HG02938 (cell line): Measurements from ENCODE around the gene AAK1.
"Not testable (repeated sequence)": the region's sequence is repeated elsewhere in the genome, so short reads cannot be mapped to it uniquely, and the experiment has no call there.

Experiments used
- ATAC-seq: cut with Tn5 transposase; IDR thresholded peaks from one replicate; pipeline ENCODE4 v1.9.1; 2021; ENCODE audit warnings: mild to moderate bottlenecking, moderate library complexity; ENCODE audit not compliant: unreplicated experiment

Gene AAK1

DNA sequence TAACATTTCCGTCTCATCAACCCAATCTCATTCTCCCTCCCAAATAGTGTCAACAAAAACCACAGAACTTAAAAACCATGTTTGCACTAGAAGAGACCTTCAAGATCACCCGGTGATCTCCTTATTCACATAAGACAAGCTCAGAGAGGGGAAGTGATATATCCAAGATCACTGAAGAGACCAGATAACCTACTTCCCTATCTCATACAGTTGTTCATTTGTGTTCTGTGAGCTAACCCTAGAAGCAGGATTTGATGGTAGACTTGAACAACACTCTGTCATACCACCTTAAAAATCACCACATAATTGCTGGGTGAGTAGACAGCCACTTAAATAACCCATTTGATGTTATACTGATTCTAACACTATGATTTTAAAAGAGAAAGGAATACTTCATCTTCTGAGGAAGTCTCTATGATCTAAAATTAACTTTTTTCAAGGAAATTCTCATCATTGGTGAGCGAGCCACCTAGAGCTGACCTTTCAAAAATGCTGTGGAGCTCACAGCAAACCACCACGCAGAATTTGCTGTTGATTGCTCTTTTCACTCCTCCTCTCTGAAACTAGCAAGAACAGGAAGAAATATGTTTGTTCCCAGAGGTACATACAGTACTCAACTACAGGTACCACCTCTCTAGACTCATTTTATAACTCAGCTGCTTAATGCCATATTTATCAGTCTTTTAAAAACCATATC is 15.1 kb downstream of the AAK1 start:
- no peak for ATAC-seq

GRCh38 chr2:69625078-69625795 is 18.3 kb downstream of the AAK1 start:
- ATAC-seq: no peak

GRCh38 chr2:69624611-69625010 is 18.9 kb downstream of the AAK1 start:
- ATAC-seq: no peak

DNA sequence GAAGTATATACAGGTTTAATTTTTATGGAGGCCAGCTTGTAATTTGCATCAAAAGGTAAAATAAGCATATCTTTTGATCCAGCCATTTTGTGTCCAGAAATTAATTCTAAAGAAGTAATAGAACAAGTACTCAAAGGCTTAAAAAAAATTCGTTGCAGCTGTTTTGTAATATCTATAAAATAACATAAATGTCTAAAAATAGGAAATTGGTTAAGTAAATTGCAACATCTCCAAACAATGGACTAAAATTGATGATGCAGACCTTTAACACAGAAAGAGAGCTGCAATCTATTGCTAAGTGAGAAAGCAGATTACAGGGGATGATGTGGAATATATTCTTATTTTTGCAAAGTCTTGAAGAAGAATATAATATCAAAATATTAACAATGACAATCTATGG is 19.4 kb downstream of the AAK1 start:
- ATAC-seq: no peak

DNA sequence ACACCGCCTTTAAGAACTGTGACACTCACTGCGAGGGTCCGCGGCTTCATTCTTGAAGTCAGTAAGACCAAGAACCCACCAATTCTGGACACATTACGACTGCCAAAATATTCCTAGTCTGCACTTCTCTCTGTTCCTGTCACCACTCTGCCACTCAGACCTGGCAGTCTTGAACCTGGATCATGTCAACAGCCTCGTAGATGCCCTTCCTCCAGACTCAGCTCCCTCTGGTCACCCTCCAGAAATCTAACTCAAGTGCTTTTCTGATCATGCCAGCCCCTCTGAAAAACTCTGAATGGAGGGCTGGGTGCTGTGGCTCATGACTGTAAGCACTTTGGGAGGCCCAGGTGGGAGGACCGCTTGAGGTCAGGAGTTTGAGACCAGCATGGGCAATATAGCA is 20.3 kb downstream of the AAK1 start:
- ATAC-seq: no peak

- not testable (repeated sequence) for ATAC-seq
Observed at GRCh38 chr2:69622805-69623204, 20.7 kb downstream of the AAK1 start.

DNA sequence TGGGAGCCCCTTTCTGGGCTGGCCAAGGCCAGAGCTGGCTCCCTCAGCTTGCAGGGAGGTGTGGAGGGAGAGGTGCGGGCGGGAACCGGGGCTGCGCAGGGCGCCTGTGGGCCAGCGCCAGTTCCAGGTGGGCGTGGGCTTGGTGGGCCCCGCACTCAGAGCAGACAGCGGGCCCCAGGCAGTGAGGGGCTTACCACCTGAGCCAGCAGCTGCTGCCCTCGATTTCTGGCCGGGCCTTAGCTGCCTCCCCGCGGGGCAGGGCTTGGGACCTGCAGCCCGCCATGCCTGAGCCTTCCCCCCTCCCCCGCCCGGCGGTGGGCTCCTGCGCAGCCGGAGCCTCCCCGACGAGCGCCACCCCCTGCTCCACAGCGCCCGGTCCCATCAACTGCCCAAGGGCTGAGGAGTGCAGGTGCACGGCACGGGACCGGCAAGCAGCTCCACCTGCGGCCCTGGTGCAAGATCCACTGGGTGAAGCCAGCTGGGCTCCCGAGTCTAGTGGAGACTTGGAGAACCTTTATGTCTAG is 21.5 kb downstream of the AAK1 start:
- ATAC-seq: not testable (repeated sequence)

GRCh38 chr2:69621440-69621839 is 22.1 kb downstream of the AAK1 start:
- ATAC-seq: no peak

- ATAC-seq: no peak
Observed at GRCh38 chr2:69620870-69621269, 22.7 kb downstream of the AAK1 start.

DNA sequence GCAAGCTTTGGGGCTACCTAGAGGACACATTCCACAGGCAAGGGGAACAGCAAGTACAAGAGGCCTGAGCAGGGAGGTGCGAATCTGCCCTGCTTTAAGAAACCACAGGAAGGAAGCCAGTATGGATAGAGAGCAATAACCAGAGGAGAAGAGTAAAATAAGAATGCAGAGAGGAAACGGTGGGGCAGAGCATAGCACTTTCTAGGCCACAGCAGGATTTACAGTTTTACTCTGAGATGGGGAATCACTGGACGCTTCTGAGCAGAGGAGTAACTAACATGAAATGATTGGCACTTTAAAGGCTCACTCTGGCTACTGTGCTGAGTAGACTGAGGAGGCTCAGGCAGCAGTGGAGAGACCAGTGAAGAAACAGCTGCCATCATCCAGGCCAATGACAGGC is 23.8 kb downstream of the AAK1 start:
- ATAC-seq: no peak

DNA sequence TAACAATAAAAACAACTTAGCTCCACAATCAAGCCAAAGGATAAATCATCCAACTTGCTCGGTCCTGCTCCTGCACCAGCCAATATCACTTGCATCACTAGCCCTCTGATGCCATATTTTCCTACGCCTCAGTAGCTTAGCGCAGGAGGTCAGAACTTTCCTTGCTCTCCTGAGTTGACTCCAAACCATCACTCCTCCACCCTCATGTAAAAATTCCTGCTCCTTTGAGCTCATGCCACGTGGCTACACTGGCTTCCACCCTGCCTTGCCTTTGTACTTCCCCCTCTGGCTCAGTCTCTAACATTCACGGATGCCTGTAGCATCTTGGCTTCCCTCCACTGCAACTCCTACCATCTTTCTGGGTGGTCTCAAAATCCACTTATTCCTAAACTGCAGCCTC is 25.2 kb downstream of the AAK1 start:
- no peak for ATAC-seq

GRCh38 chr2:69617744-69618143 is 25.8 kb downstream of the AAK1 start:
- ATAC-seq: no peak

DNA sequence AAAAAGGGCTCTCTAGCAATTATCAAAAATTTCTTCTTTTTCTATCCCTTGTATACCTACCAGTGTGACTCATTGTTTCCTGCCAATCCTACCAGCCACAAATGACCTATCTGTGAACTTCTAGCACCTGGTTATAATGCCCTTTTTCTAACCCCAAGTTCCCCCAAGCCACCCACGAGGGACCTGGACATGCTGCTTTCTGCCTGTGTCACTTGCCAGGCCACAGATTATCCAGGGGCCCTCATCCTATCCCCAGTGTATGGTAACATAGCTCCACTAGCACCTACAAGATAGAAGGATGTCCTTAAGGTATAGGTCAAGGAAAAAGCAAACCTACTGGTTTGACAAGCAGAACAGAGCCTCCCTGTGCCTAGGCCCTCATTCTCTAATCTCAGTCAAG is 26.8 kb downstream of the AAK1 start:
- no peak for ATAC-seq

DNA sequence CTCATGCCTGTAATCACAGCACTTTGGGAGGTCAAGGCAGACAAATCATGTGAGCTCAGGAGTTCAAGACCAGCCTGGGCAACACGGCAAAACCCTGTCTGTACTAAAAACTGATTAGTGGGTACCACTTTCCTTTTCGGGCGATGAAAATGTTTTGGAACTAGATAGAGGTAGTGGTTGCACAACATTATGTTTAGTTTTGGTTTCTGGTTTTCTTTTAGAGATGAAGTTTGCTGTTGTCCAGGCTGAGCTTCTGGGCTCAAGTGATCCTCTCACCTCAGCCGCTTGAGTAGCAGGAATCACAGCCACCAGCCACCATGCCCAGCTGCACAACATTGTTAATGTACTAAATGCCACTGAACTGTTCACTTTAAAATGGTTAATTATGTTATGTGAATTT is 27.6 kb downstream of the AAK1 start:
- no peak for ATAC-seq

DNA sequence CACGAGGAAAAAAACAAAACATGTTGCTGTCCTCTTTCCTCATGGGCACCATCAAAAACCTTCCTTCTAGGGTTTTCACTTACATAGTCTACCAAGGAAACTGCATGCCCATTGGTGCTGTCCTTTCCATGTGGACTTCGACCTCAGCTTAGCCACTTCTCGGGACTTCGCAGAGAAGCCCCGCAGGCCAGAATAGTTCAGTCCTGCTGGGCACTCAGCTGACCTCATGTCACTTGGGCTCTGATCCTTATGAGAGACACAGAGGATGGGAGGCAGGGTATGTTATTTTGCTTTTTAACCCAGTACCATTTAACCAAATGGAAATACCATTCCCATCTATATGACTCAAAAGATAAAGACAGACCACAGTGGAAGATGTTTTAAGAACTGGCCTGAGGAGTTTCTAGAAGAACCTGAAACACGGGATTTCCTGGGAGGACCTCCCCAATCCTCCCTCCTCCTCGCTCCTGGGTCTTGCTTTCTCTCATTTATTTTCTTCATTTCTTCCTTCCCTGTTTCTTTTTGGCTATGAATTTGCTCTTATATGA is 28.4 kb downstream of the AAK1 start:
- no peak for ATAC-seq

GRCh38 chr2:69612707-69613106 is 30.8 kb downstream of the AAK1 start:
- ATAC-seq: no peak

DNA sequence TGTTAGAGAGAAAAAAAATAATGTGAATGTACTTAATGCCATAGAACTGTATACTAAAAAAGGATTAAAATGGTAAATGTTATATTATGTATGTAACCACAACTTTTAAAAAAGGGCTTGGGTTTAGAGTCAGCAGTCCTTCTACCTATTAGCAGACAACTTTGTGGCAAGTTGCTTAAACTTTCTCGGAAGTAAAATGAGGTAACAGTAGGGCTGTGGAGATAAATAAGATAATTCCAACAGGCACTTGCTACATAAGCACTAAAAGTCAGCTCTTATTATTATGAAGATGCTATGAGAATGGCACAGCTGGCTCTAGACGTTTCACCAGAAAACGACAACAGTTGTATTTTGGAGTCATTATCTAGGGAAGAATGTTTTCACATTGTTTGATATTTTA is 31.3 kb downstream of the AAK1 start:
- ATAC-seq: no peak

GRCh38 chr2:69608109-69608508 is 35.4 kb downstream of the AAK1 start:
- no peak for ATAC-seq

DNA sequence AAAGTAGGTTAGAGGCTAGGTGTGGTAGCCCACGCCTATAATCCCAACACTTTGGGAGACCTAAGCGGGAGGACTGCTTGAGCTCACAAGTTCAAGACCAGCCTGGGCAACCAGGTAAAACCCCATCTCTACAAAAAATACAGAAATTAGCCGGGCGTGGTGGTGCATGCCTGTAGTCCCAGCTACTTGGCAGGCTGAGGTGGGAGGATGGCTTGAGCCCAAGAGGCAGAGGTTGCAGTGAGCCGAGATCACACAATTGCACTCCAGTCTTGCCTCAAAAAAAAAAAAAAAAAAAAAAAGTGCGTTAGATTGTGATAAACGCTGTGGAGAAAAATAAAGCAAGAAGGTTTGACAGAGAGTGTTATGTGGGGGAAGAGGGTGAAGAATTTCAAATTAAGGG is 36.8 kb downstream of the AAK1 start:
- not testable (repeated sequence) for ATAC-seq

DNA sequence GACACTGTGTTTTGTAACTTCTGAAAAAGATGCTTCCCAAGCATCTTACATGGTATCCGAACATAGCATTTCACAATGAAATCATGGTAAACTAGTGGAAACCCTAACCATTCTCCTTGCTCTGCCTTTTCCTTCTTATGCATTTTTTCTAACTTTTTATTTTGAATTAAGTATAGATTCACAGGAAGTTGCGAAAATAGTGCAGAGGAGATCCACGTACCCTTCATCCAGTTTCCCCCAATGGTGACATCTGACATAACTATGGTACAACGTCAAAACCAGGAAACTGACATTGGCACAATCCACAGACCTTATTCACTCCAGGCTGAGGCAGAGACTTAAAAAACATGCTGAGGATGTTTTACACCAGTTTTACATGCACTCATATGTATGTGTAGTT is 38.3 kb downstream of the AAK1 start:
- no peak for ATAC-seq

- ATAC-seq: no peak
Observed at GRCh38 chr2:69604836-69605235, 38.7 kb downstream of the AAK1 start.

- no peak for ATAC-seq
Observed at GRCh38 chr2:69604026-69604678, 39.4 kb downstream of the AAK1 start.
